GM19467 (cell line): ENCODE results near the gene TRIML2.

Experiments
- ATAC-seq: cut with Tn5 transposase; IDR thresholded peaks from one replicate; pipeline ENCODE4 v1.9.1; 2021; ENCODE audit warnings: mild to moderate bottlenecking, moderate library complexity; ENCODE audit not compliant: unreplicated experiment

TRIML2 gene, protein sequence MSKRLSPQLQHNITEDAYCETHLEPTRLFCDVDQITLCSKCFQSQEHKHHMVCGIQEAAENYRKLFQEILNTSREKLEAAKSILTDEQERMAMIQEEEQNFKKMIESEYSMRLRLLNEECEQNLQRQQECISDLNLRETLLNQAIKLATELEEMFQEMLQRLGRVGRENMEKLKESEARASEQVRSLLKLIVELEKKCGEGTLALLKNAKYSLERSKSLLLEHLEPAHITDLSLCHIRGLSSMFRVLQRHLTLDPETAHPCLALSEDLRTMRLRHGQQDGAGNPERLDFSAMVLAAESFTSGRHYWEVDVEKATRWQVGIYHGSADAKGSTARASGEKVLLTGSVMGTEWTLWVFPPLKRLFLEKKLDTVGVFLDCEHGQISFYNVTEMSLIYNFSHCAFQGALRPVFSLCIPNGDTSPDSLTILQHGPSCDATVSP

DNA sequence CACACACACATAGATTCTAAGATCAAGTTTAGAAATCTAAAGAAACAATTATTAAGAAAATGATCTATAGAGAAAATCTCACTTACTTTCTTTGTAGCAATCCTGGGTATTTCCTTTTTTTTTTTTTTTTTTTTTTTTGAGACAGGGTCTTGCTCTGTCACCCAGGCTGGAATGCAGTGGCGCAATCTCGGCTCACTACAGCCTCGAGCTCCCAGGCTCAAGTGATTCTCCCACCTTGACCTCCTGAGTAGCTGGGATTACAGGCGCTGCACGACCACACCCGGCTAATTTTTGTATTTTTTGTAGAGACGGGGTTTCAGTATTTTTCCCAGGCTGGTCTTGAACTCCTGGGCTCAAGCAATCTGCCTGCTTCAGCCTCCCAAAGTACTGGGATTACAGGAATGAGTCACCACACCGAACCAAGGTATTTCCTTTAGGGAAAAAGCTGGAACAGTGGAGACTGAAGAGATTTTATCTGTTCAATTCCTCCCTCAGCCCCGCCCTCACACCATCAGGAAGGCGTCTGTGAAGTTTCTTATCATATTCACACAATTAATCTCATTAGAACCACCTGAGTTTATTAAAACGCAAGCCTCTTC is at the start of gene TRIML2:
TSS of gene TRIML2 (minus strand) at position 447 of the 599 bp plus-strand sequence. CDS start 4,235 bp downstream, outside the sequence.
- ATAC-seq: no peak

DNA sequence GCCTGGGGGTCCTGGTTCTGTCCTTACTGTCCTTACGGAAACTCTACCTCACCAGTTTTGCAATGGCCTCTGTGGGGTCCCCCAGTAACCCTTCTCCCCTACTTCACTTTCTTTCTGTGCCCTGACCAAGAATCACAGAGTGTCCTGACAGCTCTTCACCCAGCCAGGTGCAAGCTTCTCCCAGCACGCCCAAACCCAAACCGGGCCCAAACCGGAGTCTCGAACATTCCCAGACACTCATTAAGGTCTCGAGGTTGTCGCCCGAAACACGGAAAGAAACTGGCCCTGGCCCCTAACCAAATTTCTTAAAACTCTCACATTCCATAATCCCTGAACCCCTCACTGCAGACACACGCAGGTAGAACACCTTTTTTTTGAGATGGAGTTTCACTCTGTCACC is 48.9 kb upstream of the TRIML2 start:
- no peak for ATAC-seq

DNA sequence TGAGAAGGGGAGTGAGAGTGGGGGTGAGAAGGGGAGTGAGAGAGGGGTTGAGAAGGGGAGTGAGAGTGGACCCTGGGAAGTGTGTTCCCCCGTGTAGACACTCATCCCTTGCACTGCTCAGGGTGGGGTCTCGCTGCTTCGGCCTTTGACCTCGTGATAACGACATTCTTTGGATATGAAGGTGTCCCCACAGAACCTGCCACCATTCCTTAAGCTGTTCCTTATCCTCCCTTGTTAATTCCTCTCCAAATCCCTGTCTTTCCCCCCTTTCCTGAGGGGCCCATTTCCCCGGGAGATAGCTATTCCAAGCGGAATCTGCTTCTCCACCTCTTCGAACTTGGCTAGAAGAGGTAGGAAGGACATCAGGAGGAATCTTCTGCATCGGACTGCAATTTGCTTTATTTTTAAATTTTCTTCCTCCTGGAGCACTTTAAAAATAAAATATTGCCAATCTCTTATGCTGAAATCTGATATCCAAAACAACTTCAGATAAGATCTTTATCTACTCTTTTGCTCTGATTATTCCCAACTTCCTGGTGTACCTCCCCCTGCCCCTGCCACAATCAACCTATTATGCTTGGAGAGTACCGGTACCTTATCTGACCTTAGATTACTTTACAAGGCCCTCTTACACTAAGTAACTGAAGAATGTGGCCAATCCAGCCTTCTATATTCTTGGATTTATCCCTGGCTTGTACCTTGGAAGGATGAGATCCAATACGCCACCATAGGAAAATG is 45.4 kb upstream of the TRIML2 start:
- no peak for ATAC-seq

DNA sequence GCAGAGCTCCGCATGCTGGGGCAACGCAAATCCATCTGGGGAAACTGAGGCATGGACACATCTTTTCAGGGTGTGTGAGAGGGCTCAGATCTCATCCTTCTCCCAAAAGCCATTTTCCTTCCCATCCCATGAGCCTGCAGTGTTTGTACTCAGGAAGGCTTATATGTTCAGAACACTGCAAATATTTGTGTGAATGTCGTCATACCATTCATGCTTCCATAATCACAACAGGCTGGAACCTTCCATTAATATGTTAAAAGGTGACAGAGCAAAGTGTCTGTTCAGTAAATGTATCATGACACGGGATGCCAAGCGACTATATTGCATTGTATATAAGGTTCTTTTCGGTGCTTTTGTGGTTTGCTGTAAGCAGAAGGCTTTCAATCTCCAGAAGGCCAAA is 38.4 kb upstream of the TRIML2 start:
- ATAC-seq: no peak

DNA sequence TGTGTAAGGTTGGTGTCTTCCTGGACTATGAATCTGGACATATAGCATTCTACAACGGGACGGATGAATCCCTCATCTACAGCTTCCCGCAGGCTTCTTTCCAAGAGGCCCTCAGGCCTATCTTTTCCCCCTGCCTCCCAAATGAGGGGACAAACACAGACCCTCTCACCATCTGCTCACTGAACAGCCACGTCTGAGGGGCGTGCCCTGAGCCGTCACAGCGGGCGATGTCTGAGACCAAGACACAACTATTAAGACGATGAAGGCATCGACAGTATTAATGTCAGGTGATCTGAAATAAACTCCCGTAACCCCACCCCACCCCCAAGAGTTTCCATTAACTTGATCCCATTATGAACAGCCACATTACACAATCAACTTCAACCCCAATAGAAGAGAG is 37.8 kb upstream of the TRIML2 start:
- ATAC-seq: no peak

DNA sequence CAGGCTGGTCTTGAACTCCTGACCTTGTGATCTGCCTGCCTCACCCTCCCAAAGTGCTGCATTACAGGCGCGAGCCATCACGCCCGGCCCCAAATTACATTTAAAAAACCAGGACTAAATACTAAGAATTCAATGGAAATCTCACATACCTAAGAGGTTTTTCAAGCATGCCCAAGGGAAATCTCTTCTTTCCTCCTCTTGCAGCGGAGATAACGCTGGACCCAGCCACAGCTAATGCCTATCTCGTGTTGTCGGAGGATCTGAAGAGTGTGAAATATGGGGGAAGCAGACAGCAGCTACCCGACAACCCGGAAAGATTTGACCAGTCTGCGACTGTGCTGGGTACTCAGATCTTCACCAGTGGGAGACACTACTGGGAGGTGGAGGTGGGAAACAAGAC is 37.2 kb upstream of the TRIML2 start:
- ATAC-seq: no peak

DNA sequence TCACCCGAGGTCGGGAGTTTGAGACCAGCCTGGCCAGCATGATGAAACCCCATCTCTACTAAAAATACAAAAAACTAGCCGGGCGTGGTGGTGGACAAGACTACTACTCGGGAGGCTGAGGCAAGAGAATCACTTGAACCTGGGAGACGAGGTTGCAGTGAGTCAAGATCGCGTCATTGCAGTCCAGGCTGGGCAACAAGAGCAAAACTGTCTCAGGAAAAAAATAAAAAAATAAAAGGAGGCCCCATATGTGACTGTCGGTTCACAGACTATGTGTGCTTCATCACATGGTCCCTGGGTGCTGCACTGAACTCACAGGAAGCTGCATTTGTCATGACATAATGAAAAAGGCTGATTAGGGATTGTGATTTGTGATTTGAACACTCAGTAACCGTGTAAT is 36.2 kb upstream of the TRIML2 start:
- no peak for ATAC-seq

DNA sequence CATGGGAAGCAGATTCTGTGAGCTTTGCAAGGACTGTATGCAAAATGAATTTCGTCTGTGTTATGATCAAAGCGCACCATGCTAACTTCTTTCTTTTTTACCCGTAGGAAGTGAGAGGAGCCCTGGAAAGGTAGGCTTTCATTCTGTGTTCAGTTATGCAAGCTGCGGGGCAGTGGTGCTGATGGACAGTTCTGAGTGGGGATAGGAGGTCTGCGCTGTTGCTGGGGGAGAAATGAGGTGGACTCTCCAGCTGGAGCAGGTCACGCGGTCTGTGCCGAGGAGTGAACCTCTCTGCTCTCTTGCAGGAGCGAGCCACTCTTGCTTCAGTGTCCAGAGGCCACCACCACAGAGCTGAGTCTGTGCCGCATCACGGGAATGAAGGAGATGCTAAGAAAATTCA is 34.3 kb upstream of the TRIML2 start:
- no peak for ATAC-seq

DNA sequence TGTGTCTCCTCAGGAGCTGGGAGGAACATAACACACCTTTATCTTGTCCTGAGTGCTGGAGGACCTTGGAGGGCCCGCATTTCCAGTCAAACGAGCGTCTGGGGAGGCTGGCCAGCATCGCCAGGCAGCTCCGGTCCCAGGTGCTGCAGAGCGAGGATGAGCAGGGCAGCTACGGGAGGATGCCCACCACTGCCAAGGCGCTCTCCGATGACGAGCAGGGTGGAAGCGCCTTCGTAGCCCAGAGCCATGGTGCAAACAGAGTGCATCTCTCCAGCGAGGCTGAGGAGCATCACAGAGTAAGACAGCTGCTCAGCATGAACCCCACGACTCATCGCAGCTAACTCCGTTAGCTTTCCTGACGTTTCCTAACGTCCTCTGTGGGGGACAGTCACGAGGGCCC is 30.3 kb upstream of the TRIML2 start:
- no peak for ATAC-seq

DNA sequence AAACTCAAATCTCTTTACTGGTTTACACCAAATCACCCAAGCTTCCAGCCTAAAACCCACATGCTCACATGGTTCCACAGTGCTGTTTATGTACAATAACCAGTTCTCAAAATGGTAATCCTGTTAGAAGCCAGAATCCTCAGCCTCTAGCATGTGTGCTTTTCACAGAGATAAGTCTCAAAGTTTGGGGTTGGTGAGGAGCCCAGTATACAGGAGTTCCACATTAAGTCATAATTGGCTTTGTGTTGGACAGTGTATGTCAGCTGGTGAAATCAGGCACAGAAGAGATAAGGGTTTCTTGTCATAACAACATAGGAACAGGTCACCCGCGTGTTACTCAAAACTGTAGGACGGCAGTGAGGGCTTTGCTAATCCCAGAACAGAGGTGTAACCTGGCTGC is 29.7 kb upstream of the TRIML2 start, which contains the start of gene TRIML1:
TSS of gene TRIML1 (plus strand) at position 301 of the 400 bp plus-strand sequence. CDS start 118 bp downstream, outside the sequence.
- no peak for ATAC-seq

DNA sequence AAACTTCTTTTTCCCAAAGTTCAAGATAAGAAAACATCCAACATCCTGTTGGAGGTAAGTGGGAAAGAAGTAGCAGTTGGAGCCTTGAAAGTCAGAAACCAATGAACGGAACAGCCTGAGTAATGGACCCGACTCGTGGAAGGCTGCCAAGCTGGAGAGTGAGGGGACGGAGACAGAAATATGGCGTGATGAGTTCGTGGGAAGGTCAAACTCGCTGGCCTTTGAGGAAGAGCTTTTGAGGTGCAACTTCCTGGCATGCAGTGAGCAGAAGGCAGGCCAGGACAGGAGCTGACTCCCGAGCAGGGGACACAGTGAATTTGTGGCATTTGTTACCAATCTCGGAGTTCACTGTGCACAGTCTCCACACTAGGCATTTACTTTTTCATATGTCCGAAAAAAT is 28.8 kb upstream of the TRIML2 start:
- no peak for ATAC-seq

DNA sequence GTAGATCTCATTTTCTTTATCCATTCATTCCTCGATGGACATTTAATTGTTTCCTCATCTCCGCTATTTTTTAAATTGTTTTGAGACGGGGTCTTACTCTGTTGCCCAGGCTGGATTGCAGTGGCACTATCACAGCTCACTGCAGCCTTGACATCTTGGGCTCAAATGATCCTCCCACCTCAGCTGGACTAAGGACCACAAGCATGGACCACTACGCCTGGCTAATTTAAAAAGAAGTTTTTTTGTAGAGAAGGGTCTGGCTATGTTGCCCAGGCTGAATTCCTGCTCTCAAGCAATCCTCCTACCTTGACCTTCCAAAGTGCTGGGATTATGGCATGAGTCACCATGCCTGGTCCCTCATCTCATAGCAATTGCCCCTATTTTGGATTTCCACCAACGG is 22.8 kb upstream of the TRIML2 start:
- no peak for ATAC-seq

DNA sequence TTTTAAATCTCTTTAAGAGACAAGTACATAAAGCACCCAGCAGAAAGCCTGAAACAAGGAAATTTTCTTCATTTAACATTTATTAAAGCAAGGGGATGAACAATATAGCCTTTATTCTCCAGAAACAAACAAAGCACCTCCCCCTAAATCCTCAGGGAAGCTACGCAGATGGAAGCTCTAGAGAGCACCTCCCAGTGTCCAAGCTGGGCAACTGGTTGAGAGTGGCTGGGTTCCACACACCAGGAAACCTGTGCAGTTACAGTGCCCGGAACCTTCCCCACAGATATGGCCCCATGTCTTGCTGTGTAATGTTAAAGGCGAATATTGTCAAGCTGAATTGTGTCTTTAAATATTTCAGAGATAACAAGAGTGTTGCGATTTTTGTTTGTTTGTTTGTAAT is 21.0 kb upstream of the TRIML2 start:
- ATAC-seq: no peak

DNA sequence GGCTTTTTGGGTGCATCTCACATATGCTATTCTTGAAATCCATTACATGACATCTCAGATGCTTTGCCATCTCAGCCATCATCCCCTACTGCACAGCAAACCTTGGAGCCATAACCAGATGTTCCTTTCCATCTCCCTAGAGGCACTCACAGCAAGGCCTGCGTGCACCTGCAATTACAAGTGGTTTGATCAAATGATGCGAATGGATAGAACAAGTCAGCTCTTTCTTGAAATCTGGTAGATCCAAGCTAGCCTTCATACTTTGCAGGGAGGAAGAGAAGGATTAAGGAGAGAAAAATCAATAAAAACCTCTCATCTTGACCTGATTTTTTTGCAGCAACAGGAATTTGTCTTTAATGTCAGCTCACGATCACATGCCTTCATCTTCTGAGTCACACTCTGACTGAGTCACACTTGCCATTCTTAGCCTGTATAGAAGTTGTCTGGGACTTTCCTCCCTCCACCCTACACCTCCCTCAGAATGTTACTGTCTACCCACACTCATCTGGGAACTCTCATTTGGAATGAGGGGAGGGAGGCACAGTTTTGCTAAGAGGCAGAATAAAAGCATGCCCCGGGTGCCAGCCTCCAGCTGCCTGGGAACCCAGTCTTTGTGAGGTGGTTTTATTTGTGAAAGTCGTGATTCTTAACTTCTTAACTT is 17.9 kb upstream of the TRIML2 start:
- ATAC-seq: no peak

DNA sequence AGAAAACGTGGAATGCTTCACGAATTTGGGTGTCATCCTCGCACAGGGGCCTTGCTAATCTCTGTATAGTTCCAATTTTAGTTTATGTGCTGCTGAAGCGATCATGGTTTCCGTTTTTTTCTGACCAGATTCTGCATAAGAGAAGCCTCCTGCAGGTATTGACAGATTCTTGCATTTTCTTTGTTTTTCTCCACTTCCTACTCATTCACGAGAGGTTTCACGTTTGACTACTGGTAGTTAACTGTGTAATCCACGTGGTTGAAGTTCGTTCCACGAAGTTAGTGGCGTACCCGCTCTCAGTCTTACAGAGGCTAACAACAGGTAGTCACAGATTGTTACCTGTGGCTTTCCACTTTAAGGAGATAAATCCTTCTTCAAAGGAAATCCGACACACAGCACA is 12.1 kb upstream of the TRIML2 start:
- no peak for ATAC-seq

DNA sequence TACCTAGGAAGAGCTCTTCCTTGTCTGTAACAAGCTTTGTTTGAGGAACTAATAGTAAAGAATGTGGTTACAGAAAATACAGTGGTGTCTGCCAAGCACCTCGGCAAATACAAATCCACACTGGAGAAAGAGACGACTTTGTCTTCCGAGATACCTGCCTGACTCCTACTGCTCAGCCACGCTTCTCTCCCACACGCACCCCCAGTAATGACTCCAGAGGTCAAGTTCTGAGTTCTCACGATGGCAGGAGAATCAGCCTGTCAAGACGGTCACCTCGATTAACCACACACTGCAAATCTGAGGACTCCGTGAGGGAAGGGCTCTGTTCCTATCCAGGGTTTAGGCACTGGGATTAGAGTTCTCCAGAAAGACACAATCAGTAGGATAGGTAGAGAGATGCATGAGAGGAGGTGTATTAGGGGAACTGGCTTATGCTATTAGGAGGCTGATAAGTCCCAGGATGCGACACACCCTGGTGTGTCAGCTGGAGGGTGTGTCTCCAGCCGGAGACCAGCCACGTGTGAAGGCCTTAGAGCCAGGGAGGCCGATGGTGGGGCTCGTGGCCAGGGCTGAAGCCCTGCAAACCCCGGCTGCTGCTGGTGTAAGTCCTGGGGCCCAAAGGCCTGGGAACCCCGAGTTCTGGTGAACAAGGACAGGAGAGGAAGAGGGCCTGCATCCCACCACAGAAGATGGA is 8.4 kb upstream of the TRIML2 start:
- no peak for ATAC-seq

DNA sequence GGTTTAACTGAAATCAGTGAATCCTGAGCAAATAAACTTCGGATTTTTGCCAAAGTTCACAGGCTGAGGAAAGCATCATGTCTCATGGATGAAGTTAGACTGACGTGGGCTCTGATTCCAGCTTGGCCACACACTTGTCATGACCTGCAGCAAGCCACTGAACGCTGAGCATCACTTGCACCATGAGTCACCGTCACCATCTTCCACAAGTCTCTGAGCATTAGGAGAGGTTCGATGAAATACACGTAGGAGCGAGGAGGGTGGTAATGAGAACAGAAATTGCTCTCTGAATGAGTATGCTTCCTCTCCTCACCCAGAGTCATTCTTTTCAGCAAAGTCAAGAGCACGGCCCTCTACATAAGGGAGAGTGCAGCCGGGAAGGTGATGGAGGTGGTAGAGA is 3.8 kb upstream of the TRIML2 start:
- no peak for ATAC-seq

DNA sequence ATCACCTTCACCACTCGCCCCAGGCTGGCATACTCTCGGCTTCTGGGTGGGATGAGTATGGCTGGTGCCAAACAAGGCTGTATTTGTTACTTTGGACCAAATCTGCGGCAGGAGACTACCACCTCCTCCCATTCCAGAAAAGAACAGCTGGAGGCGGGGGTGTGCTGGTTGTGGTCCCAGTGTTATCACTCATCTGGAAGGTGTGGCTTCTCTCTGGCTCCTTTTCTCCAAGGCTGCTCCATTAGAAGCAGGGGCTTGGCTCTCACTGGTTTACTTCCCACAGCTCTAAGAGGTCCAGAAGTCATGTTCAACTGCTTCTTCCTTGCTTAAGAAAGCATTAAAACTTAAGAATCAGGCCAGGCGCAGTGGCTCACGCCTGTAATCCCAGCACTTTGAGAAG is 2.6 kb upstream of the TRIML2 start:
- no peak for ATAC-seq

DNA sequence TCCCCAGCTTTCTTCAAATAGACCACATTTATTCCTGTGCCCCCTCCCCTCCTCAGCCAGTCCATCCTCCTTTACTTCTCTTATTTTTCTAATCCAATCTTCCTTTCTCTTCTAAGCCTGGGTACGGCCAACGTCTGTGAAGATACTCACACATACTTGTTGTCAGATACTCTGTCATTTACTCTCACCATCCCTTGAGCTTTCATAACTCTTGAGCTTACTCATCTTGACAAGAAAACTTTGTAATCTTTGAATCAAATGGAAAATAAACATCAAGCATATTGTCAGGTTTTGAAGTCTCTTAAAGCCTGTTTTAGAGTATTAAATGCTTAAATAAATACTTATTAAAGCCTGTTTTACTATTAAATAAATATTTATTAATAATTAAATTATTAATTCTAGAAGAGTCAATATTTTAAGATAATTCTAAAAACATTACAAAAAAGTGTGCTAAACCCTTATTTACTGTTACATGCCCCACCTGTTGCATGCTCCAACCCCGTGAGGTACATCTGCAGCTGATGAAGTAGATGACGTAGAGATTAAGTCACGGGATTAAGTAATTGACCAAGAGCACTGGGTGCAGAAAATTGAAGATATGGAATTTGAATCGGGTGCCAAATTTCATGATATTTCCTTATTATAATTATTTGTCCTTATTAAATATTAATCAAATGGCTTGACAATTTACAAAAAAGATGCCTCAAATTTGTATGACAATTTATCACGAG is 1.5 kb upstream of the TRIML2 start:
- no peak for ATAC-seq

DNA sequence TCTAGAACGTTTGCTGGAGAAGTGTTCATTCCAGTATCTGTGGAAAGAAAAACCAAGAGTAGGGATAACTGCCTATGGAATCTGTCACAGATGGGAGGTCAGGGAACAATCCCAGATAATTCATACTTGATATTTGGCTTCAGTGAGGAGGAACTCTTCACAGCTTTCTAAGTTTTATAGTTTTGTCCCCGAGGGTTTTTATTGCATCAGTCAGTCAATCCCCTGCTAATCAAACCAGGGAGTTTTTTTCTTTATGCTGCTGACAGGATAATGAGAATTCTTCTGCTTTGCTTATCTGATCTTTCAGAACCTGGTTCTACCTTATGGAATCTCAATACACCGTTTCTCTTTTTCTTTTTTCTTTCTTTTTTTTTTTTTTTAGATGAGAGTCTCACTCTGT is 633 bp upstream of the TRIML2 start:
- no peak for ATAC-seq
